Stimulated activated CD8-positive, alpha-beta memory T cell treated with anti-CD3 and anti-CD28 coated beads, Interleukin-15, amount 100 ng/mL, for 48 hours (primary cell): ENCODE results near the gene ITGAE.
"Not testable (repeated sequence)": the region's sequence is repeated elsewhere in the genome, so short reads cannot be mapped to it uniquely, and the experiment has no call there.

Experiments
- DNase-seq, 2 donors: peaks; one replicate each; pipeline ENCODE4 v3.0.0-alpha.2; 2020; ENCODE audit warnings: low read depth in 2 of 2

ITGAE gene

GRCh38 chr17:3761918-3762380 lies 39.0 kb downstream of the ITGAE start:
- DNase-seq = no peak

- no peak for DNase-seq
Measured at GRCh38 chr17:3761036-3761917, 39.7 kb downstream of the ITGAE start.

GRCh38 chr17:3759597-3760216 lies 41.3 kb downstream of the ITGAE start:
- DNase-seq = no peak

GRCh38 chr17:3755335-3756030 lies 45.5 kb downstream of the ITGAE start:
- no peak for DNase-seq

GRCh38 chr17:3754458-3755334 lies 46.3 kb downstream of the ITGAE start:
- peak; percentile 31 to 58 for DNase-seq

- DNase-seq = no peak
Measured at GRCh38 chr17:3754066-3754457, 46.9 kb downstream of the ITGAE start.

GRCh38 chr17:3753624-3754023 lies 47.4 kb downstream of the ITGAE start:
- no peak for DNase-seq

- no peak for DNase-seq
Measured at GRCh38 chr17:3751836-3752235, 49.2 kb downstream of the ITGAE start.

GRCh38 chr17:3750926-3751325 lies 50.1 kb downstream of the ITGAE start:
- DNase-seq = no peak

- no peak for DNase-seq
Measured at GRCh38 chr17:3750296-3750695, 50.7 kb downstream of the ITGAE start.

GRCh38 chr17:3748576-3748975 lies 52.4 kb downstream of the ITGAE start:
- no peak for DNase-seq

GRCh38 chr17:3747805-3748204 lies 53.2 kb downstream of the ITGAE start:
- no peak for DNase-seq

- DNase-seq = no peak
Measured at GRCh38 chr17:3745071-3745470, 55.9 kb downstream of the ITGAE start.

GRCh38 chr17:3744014-3744413 lies 57.0 kb downstream of the ITGAE start:
- no peak for DNase-seq

- DNase-seq = no peak
Measured at GRCh38 chr17:3740611-3741073, 60.3 kb downstream of the ITGAE start.

- DNase-seq = no peak
Measured at GRCh38 chr17:3739422-3740124, 61.4 kb downstream of the ITGAE start.

- peak; percentile 56 to 65 for DNase-seq
Measured at GRCh38 chr17:3738562-3739295, 62.3 kb downstream of the ITGAE start.

- DNase-seq = no peak
Measured at GRCh38 chr17:3735515-3735914, 65.5 kb downstream of the ITGAE start.

GRCh38 chr17:3734911-3735276 lies 66.1 kb downstream of the ITGAE start:
- DNase-seq = not testable (repeated sequence)

GRCh38 chr17:3732210-3732621 lies 68.8 kb downstream of the ITGAE start:
- DNase-seq = no peak
